Loucy (cell line): ENCODE data around the gene FLVCR2.

Source experiments
- EZH2phosphoT487 ChIP-seq: fragments of 200-600 bp; IDR thresholded peaks from 2 replicates; pipeline ENCODE4 v1.6.1; 2018; ENCODE audit warnings: antibody characterized with exemption, mild to moderate bottlenecking, moderate library complexity, borderline replicate concordance
- TF ChIP-seq, protein P1 (sequence below): fragments of 200-600 bp; sonication (generic); conservative IDR thresholded peaks from 2 replicates; pipeline ENCODE4 v1.5.1; 2014; ENCODE audit warnings: mild to moderate bottlenecking, antibody characterized with exemption, low read length

DNA sequence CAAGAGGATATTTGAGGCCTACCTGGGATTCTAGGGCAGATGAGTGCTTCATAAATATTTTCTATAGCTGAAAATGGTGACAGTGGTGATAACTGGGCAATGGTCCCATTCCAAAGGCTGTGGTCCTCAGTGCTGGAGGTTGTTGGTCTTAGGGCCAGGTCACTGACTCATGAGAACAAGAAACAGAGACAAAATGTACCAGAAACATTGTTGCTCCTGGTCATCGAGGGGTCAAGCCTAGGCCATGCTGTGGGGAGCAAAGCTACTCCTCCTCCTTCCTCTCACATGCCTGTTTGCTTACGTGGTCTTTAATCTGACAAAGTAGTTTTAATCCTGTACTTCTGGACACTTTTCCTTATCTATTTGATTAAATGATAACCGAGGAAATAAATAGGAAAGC lies 48.4 kb downstream of the FLVCR2 start:
- TF ChIP-seq, protein P1, sequence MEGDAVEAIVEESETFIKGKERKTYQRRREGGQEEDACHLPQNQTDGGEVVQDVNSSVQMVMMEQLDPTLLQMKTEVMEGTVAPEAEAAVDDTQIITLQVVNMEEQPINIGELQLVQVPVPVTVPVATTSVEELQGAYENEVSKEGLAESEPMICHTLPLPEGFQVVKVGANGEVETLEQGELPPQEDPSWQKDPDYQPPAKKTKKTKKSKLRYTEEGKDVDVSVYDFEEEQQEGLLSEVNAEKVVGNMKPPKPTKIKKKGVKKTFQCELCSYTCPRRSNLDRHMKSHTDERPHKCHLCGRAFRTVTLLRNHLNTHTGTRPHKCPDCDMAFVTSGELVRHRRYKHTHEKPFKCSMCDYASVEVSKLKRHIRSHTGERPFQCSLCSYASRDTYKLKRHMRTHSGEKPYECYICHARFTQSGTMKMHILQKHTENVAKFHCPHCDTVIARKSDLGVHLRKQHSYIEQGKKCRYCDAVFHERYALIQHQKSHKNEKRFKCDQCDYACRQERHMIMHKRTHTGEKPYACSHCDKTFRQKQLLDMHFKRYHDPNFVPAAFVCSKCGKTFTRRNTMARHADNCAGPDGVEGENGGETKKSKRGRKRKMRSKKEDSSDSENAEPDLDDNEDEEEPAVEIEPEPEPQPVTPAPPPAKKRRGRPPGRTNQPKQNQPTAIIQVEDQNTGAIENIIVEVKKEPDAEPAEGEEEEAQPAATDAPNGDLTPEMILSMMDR, result no peak
- TF ChIP-seq EZH2phosphoT487, result no peak
